NOMO-1 treated with DMSO at 0.1 percent for 48 hours (cell line): ENCODE results near the gene SH3YL1.

Experiments
- DNase-seq: peaks from one replicate; lab custom pipeline; 2025; ENCODE audit not compliant: unreplicated experiment; lab: John Stamatoyannopoulos, UW

SH3YL1 gene, protein sequence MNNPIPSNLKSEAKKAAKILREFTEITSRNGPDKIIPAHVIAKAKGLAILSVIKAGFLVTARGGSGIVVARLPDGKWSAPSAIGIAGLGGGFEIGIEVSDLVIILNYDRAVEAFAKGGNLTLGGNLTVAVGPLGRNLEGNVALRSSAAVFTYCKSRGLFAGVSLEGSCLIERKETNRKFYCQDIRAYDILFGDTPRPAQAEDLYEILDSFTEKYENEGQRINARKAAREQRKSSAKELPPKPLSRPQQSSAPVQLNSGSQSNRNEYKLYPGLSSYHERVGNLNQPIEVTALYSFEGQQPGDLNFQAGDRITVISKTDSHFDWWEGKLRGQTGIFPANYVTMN

DNA sequence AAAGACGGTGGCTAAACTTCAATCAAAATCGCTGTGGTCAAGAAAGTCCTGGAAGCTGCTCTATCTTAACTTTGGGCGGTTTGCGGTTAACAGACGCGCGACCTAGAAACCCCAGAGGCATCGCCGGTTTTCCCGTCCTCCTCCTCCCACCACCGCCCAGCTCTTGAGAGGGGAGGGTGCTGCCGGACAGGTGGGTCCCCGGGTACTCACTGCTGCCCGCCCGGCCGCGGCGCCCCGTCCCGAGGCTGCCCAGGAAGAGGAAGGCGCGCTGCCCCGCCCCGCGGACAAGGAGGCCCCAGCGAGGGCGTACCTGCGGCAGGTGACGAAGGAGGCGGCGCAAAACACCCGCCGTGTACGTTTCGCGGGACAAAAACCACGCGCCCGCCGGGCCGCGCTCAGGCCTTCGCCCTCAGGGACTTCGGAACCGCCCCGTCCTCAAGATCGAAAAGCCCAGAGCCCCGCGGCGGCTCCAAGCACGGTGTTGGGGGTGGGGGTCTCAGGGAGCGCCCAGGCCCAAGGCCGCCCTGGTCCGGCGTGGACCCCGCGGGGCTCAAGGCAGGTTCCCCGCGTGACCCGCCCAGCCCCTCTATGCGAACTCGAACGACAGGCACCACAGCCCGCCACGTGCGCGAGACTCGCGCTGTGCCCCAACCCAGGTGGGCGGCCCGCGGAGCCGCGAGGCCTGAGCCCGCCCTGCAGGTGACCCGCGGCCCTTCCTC is at the start of gene SH3YL1:
SH3YL1 (minus strand) TSS at position 259 of the 719 bp plus-strand sequence; CDS start at position 211, 48 bp downstream.
- no peak for DNase-seq

DNA sequence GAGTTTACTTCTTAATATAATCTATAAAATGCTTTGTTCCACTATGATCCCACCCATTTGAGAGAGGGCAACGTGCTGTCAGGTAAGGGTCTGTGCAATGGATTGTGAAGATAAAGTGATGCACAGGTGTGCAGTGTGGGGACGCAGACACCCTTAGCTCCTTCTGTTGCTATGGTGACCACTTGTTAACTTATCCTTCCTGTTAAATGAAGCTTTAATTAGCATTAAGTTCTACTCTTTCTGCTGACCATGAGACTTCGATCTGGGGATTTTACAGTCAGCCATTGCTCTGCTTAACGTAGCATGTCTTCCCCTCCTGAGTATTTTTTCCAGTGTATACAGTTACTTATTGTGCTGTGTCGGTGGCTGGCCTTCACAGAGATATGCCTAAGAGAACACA is 47.2 kb upstream of the SH3YL1 start:
- DNase-seq: no peak

DNA sequence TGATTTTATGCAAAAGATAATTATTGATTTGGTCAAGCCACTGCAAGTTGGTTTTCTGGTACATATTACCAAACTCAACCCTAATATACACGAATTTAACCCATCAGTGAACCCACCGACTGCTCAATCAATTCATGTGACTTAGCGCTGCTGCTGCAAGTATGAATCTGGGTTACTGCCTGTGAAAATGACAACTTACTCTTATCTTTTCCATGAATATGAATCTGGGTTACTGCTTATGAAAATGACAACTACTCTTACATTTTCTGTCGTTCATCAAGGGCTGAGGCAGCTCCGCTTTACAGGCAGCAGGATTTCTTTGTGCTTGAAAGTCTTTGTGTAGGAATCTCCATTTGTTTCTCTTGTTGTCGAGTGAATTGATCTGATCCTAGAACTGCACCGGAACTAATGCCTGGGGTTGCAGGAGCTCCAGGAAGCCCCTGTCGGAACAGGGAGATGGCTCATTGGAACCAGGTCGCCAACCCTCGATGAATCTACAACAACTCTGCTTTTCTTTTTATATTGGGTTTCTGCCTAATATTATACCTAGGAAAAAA is 46.2 kb upstream of the SH3YL1 start:
- no peak for DNase-seq

DNA sequence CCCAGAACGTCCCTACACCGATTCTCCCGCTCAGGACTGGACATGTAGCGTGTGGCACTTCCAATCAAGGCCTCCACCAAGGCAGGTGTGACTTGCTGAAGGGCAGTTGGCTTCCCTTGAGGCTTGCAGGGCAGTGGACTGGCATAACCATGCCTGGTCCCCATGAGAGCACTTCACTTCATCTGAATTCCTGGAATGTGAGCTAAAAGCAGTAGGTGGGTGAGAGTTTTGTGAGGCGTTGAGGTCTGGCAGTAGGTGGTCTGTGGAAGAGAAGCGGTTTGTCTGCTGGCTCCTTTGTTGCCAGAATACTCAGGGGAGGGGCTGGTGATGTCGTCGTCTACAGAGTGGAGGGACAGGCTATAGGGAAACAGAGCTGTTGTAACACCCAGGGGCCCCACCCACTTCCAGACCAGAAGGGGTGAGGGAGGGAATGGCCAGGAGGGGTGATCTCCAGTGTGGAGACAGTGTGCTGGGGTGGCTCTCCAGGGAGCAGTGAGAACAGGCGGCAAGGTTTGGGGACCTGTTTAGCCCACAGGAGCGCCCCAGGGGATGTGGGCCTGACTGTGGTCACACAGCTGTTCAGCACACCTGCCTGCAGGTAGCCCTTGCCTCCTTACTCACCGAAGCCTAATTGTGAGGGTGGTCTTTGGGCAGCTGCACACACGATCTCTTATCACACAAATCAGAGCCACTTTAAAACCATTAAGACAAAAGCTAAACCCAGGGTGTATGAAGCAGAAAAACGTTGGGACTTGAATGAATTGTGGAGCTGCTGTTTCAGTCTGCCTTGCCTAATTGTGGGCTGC is 45.5 kb upstream of the SH3YL1 start:
- no peak for DNase-seq

GRCh38 chr2:305366-305765 is 41.5 kb upstream of the SH3YL1 start:
- DNase-seq: no peak

DNA sequence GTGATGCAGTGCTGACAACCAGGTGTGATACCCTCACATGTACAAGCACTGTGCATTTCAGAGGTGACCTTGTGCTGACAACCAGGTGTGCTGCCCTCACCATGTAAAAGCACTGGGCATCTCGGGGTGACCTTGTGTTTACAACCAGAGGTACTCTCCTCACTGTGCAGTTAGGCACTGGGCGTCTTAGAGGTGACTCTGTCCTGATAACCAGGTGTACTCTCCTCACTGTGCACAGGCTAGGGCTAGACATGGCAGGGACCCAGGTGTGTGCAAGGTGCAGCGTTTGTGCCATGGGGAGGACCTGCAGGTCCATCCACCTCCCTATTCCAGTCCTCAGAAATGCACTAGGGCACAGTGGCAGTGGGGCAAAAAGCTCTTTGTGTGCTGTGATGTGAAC is 32.5 kb upstream of the SH3YL1 start:
- no peak for DNase-seq

DNA sequence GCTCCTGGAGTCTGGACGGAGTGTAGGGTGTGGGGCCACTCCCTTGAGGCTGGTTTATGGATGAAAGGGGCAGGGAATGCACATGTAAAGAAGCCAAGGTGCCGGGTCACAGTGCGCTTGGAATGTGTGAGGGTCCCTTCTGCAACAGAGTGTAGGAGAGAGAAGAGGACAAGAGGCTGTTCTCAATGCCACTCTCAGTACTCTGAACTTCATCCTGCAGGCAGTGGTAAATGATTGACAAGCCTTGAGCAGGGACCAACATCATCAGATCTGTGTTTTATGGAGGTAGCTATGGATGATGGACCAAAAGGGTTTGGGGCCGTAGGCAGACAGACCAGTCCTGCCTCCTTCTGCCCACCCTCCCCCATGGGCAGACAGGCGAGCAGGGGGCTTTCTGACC is 31.3 kb upstream of the SH3YL1 start:
- no peak for DNase-seq

- peak; percentile 63 for DNase-seq
These were observed 26.4 kb upstream of the SH3YL1 start for GRCh38 chr2:290090-290722.

- no peak for DNase-seq
These were observed 25.7 kb upstream of the SH3YL1 start for GRCh38 chr2:289362-290089.

GRCh38 chr2:288758-289361 is 25.0 kb upstream of the SH3YL1 start:
- no peak for DNase-seq

DNA sequence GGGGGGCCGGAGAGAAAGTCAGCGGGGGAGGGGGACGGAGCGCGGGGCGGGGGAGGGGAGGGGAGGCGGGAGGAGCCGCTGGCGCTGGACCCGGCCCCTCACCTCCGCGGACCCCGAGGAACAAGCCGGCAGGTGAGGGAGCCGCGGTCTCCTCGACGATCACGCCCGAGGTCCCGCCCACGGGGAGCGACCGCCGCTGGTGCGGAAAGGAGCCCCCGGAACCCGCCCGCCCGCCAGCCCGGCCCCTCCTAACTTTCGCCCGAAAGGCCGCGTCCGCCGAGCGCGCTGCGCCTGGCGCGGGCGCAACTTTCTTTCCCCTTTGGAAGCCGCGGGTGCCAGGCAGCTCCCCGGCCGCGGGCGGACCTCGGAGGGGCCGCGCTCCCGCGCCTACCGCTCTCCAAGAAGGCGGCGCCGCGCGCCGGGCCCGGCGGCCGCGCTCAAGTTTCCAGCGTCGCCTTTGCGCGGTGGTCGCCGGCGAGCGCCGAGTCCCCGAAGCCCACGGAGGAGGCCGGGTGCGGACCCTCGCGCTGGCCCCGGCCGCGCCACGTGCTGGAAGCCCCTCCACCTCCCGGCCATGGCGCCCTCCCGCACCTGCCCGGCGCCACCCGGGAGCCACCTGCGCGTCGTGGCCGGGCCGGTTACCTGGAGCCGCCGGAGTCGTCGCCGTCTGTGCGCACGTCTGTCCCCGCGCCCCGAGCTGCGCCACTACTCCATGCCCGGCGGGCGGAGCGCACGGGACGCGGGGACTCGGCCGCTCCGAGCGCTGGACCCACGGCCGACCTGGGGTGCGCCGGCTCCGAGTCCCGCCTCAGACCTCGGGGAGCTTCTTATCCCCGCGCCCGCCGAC is 24.3 kb upstream of the SH3YL1 start, which contains the start of gene ALKAL2:
ALKAL2 (minus strand) TSS at position 181 of the 847 bp plus-strand sequence. CDS start 256 bp downstream, outside the sequence.
- no peak for DNase-seq

- DNase-seq: no peak
These were observed 23.6 kb upstream of the SH3YL1 start for GRCh38 chr2:287471-287885.

DNA sequence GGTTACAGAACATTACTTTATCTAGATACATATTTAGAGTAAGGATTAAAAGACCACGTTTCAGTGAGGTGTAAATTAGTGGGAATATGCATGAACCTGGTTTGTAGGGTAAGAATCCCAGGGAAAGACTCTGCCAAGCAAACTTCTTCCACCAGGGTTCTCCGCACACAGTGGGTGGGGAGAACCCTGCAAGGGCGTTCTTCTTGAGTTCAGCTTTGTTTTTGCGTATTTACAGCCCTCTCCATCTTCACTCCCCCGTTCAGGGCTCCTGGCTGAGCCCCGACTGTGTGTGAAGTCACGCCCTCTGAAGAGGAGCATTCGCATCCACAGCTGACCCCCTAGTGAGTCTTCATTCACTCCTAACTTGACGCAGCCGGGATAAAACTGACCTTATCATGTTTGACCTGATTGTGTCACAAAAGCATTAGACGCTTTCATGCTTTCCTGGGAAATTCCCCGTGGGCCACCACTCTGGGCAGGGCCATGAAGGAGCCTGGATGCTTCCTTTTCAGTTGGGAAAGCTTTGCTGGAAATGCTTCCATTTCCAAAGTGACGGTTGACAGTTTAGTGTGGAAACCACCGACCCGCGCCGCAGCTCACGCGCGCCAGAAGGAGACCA is 23.1 kb upstream of the SH3YL1 start:
- no peak for DNase-seq

DNA sequence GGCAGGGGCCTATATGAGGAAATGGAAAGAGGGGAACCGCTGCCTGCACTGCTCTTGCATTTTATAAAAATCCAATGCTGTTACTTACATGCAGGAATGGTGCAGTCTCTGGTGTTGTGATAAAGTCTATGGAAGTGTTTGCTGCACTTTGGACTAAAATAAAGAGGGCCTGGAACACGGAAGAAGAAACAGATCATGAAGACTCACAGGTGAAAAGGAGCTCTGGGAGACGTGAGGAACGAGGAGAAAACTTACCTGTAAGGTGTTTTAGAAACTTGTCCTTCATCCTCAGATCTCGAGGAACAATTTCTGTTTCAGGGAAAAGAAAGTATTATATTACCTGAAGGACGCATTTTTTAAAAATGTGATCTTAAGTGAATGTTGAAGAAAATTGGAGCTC is 22.2 kb upstream of the SH3YL1 start:
- no peak for DNase-seq

GRCh38 chr2:285531-285930 is 21.7 kb upstream of the SH3YL1 start:
- DNase-seq: no peak

DNA sequence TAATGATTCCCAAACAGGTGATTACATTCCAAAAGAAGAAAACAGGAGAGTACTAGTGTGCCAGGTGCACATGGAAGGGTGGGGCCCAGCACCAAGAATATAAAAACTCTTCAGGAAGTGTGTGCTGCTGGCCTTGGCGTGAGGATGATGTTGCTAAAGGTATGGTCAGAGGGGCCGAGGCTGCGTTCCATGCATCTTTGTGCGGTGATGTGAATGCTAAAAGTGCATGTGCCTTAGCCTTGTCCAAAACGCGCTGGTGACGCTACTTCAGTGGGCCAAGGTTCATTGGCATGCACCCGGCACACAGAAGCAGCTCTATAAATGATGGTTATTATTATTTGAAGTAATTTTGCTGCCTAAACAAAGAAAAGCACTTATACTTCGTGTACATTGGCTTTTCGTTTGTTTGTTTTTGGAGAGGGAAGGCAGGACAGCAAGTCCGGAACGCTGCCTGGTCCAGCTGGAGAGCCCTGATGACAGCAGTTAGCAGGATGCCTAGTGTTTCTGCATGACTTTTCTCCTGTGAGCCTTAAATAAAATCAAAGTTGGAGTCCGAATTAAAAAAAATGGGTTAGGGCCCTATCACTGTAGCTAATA is 21.2 kb upstream of the SH3YL1 start:
- DNase-seq: no peak

DNA sequence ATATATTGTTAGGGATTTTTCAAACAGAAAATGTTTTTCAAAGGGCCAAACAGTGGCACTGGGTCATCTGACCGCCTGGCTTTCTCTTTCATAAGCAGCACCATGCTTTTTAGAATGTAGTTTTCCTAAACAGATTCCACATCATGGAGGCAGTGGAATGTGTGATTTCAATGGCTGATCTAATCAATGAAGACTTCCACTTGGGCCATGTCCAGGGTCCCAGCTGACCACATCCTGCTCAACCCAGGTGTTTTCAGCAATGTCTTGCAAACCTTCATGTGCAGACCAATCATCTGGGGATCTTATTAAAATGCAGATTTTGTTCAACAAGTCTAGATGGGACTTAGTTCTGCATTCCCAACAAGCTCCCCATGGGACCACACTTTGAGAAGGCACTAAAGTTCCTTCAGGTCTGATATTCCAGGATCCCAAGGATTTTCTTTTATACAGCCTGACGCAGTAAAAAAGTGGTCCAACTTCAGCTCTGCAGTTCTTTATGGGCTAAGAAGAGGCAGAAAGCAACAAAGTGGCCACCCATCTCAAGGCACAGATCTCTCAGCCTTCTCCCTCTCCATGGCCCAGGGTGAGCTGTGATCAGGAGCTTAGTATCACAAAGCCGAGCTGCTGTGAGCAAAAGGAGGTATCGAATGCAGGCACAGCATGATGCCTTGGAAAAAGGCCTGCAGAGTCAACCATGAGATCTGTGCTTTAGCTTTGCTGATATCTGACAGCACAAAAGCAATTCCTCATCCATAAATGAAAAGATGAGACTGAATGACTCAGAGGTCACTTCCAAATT is 20.4 kb upstream of the SH3YL1 start:
- no peak for DNase-seq
